ENCODE results near the gene ANXA11. TPM values are rescaled to one million over a fixed set of nuclear protein-coding genes. Genes with fewer than 3 reads are reported as not detected.

Gene ANXA11
- total and polyA plus RNA-seq, 5 donors from 2014 or later, result 252 to 316 (median 277) TPM

GRCh38 chr10:80200687-80201086, 4.7 kb downstream of the ANXA11 start:
- Mint-ChIP-seq H3K4me3 (peak overlapping the region; percentile 66 to 88 (median 82)), H3K4me1 (peaks cover 20 to 86% (median 64%) of the 10 kb centered on the region in 4 donors), H3K27me3 (no peaks in the 10 kb centered on the region), H3K27ac (peak overlapping the region; percentile 61 to 94 (median 82)), H3K9me3 (no peaks in the 10 kb centered on the region), H3K36me3 (peaks cover 24% of the 10 kb centered on the region)
- peaks cover 92% of the 10 kb centered on the region for H3K4me1 ChIP-seq (ENCODE audit: control insufficient read depth, insufficient read depth, low read length, poor library complexity, severe bottlenecking)
- H3K4me3 ChIP-seq (ENCODE audit: low read depth, low read length), result no peak overlapping the region
- ATAC-seq (ENCODE audit: low read depth in 2 of 2) (no peak), DNase-seq (no peak)
- no peaks in the 10 kb centered on the region for H3K27me3 ChIP-seq (ENCODE audit: control insufficient read depth, insufficient read depth, low read length)
- H3K36me3 ChIP-seq (ENCODE audit: control insufficient read depth, insufficient read depth, low read length), result peaks cover 13% of the 10 kb centered on the region
- no peak overlapping the region for H3K27ac ChIP-seq (ENCODE audit: insufficient read depth, low read length, poor library complexity, severe bottlenecking)
- H3K9me3 ChIP-seq (ENCODE audit: control insufficient read depth in 2 of 2, low read length in 2 of 2), result no peaks in the 10 kb centered on the region

DNA sequence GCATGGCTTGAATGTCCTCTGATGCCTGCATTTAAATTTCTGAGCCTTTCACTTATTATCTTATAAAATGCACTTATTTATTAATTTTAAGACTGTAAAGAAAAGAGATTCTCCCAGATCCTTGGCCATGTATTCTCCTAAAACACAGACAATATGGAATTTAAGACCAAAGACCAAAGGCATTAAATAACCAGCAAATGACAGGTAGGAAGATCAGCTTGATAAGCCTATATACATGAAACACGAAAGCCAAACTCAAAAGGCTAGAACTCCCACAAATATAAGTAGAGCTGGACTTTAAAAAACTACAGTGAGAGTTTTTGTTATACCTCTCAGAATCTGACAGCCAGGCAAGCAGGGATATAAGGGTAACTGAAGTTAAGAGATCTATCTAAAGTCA, 5.1 kb downstream of the ANXA11 start:
- Mint-ChIP-seq H3K27me3 (no peaks in the 10 kb centered on the region), H3K27ac (peak overlapping the region; percentile 61 to 94 (median 82)), H3K36me3 (peaks cover 24% of the 10 kb centered on the region), H3K4me1 (peaks cover 21 to 88% (median 67%) of the 10 kb centered on the region in 4 donors), H3K9me3 (no peaks in the 10 kb centered on the region), H3K4me3 (peak overlapping the region; percentile 66 to 88 (median 82))
- Histone ChIP-seq H3K36me3 (ENCODE audit: control insufficient read depth, insufficient read depth, low read length) (peaks cover 15% of the 10 kb centered on the region), H3K27me3 (ENCODE audit: control insufficient read depth, insufficient read depth, low read length) (no peaks in the 10 kb centered on the region), H3K4me3 (ENCODE audit: low read depth, low read length) (peak overlapping the region; percentile 32), H3K9me3 (ENCODE audit: control insufficient read depth in 2 of 2, low read length in 2 of 2) (no peaks in the 10 kb centered on the region), H3K27ac (ENCODE audit: insufficient read depth, low read length, poor library complexity, severe bottlenecking) (no peak overlapping the region), H3K4me1 (ENCODE audit: control insufficient read depth, insufficient read depth, low read length, poor library complexity, severe bottlenecking) (peaks cover 94% of the 10 kb centered on the region)
- DNase-seq (no peak), ATAC-seq (ENCODE audit: low read depth in 2 of 2) (no peak)

DNA sequence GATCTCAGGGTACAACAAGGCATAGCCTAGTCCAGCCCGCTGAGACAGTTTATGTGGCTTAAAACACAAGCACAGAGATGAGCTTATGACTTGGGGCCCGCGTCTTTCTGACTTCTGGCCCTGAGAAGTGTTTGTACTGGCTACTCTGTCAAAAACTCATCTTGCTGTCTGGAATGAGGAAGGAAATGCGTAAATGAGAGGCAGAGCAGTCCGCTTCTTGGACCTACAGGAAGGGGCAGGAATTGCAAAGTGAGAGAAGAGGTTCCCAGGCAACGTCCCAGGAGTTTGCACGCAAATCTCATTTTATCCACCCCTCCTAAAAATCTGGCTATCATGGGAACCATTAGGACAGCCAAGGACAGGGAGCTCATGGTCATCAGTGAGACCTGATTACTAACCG, 5.5 kb downstream of the ANXA11 start:
- H3K9me3 ChIP-seq (ENCODE audit: control insufficient read depth in 2 of 2, low read length in 2 of 2), result no peaks in the 10 kb centered on the region
- peaks cover 20% of the 10 kb centered on the region for H3K36me3 ChIP-seq (ENCODE audit: control insufficient read depth, insufficient read depth, low read length)
- H3K27ac ChIP-seq (ENCODE audit: insufficient read depth, low read length, poor library complexity, severe bottlenecking), result no peak overlapping the region
- H3K4me3 Mint-ChIP-seq, result peak overlapping the region in 1 of 4 donors; percentile 47
- H3K27me3 Mint-ChIP-seq, result no peaks in the 10 kb centered on the region
- H3K4me3 ChIP-seq (ENCODE audit: low read depth, low read length), result peak overlapping the region; percentile 32
- peaks cover 24% of the 10 kb centered on the region for H3K36me3 Mint-ChIP-seq
- ATAC-seq (ENCODE audit: low read depth in 2 of 2), result no peak
- H3K27me3 ChIP-seq (ENCODE audit: control insufficient read depth, insufficient read depth, low read length), result no peaks in the 10 kb centered on the region
- peak overlapping the region; percentile 66 to 82 (median 77) for H3K27ac Mint-ChIP-seq
- H3K4me1 ChIP-seq (ENCODE audit: control insufficient read depth, insufficient read depth, low read length, poor library complexity, severe bottlenecking), result peaks cover 98% of the 10 kb centered on the region
- DNase-seq, result no peak
- no peaks in the 10 kb centered on the region for H3K9me3 Mint-ChIP-seq
- H3K4me1 Mint-ChIP-seq, result peaks cover 21 to 92% (median 69%) of the 10 kb centered on the region in 4 donors

- Mint-ChIP-seq H3K27me3 (no peaks in the 10 kb centered on the region), H3K9me3 (no peaks in the 10 kb centered on the region), H3K27ac (peak overlapping the region; percentile 76 to 96 (median 82)), H3K36me3 (peaks cover 22% of the 10 kb centered on the region), H3K4me3 (peak overlapping the region in 3 of 4 donors; percentile 44 to 74 (median 64)), H3K4me1 (peaks cover 18 to 95% (median 74%) of the 10 kb centered on the region in 4 donors)
- no peak for ATAC-seq (ENCODE audit: low read depth in 2 of 2)
- Histone ChIP-seq H3K4me1 (ENCODE audit: control insufficient read depth, insufficient read depth, low read length, poor library complexity, severe bottlenecking) (peaks cover 97% of the 10 kb centered on the region), H3K4me3 (ENCODE audit: low read depth, low read length) (peak overlapping the region; percentile 41), H3K9me3 (ENCODE audit: control insufficient read depth in 2 of 2, low read length in 2 of 2) (no peaks in the 10 kb centered on the region), H3K27me3 (ENCODE audit: control insufficient read depth, insufficient read depth, low read length) (no peaks in the 10 kb centered on the region), H3K36me3 (ENCODE audit: control insufficient read depth, insufficient read depth, low read length) (peaks cover 23% of the 10 kb centered on the region), H3K27ac (ENCODE audit: insufficient read depth, low read length, poor library complexity, severe bottlenecking) (peak overlapping the region; percentile 25)
- no peak for DNase-seq
Observed at GRCh38 chr10:80197972-80198916, 7.1 kb downstream of the ANXA11 start.

GRCh38 chr10:80196950-80197315, 8.4 kb downstream of the ANXA11 start:
- Histone ChIP-seq H3K36me3 (ENCODE audit: control insufficient read depth, insufficient read depth, low read length) (peaks cover 23% of the 10 kb centered on the region), H3K4me3 (ENCODE audit: low read depth, low read length) (peak overlapping the region; percentile 59), H3K4me1 (ENCODE audit: control insufficient read depth, insufficient read depth, low read length, poor library complexity, severe bottlenecking) (peaks cover 92% of the 10 kb centered on the region), H3K27me3 (ENCODE audit: control insufficient read depth, insufficient read depth, low read length) (no peaks in the 10 kb centered on the region), H3K27ac (ENCODE audit: insufficient read depth, low read length, poor library complexity, severe bottlenecking) (peak overlapping the region; percentile 78), H3K9me3 (ENCODE audit: control insufficient read depth in 2 of 2, low read length in 2 of 2) (peaks cover 0 to 2% of the 10 kb centered on the region in 2 experiments)
- Mint-ChIP-seq H3K9me3 (peaks cover 0 to 2% (median 0%) of the 10 kb centered on the region in 7 donors), H3K36me3 (peaks cover 29% of the 10 kb centered on the region), H3K4me3 (peak overlapping the region; percentile 33 to 84 (median 72)), H3K27me3 (no peaks in the 10 kb centered on the region), H3K27ac (peak overlapping the region; percentile 82 to 96 (median 82)), H3K4me1 (peaks cover 25 to 93% (median 76%) of the 10 kb centered on the region in 4 donors)
- ATAC-seq (ENCODE audit: low read depth in 2 of 2), result no peak
- no peak for DNase-seq

GRCh38 chr10:80196270-80196949, 8.9 kb downstream of the ANXA11 start:
- no peaks in the 10 kb centered on the region for H3K27me3 Mint-ChIP-seq

GRCh38 chr10:80195046-80195574, 10.2 kb downstream of the ANXA11 start:
- peaks cover 0 to 2% of the 10 kb centered on the region in 2 experiments for H3K9me3 ChIP-seq (ENCODE audit: control insufficient read depth in 2 of 2, low read length in 2 of 2)
- H3K4me1 Mint-ChIP-seq, result peaks cover 20 to 84% (median 67%) of the 10 kb centered on the region in 4 donors
- H3K27ac ChIP-seq (ENCODE audit: insufficient read depth, low read length, poor library complexity, severe bottlenecking), result peak overlapping the region; percentile 78
- peaks cover 91% of the 10 kb centered on the region for H3K4me1 ChIP-seq (ENCODE audit: control insufficient read depth, insufficient read depth, low read length, poor library complexity, severe bottlenecking)
- peaks cover 16% of the 10 kb centered on the region for H3K36me3 Mint-ChIP-seq
- H3K27me3 ChIP-seq (ENCODE audit: control insufficient read depth, insufficient read depth, low read length), result no peaks in the 10 kb centered on the region
- H3K4me3 ChIP-seq (ENCODE audit: low read depth, low read length), result peak overlapping the region; percentile 40
- no peaks in the 10 kb centered on the region for H3K27me3 Mint-ChIP-seq
- DNase-seq (no peak), ATAC-seq (ENCODE audit: low read depth in 2 of 2) (no peak)
- peaks cover 21% of the 10 kb centered on the region for H3K36me3 ChIP-seq (ENCODE audit: control insufficient read depth, insufficient read depth, low read length)
- peak overlapping the region in 2 of 4 donors; percentile 33 to 67 for H3K4me3 Mint-ChIP-seq
- H3K27ac Mint-ChIP-seq, result peak overlapping the region; percentile 82 to 96 (median 82)
- H3K9me3 Mint-ChIP-seq, result peaks cover 0 to 2% (median 0%) of the 10 kb centered on the region in 7 donors

More at GRCh38 chr10:80196270-80196949, 8.9 kb downstream of the ANXA11 start:
- Mint-ChIP-seq H3K36me3 (peaks cover 26% of the 10 kb centered on the region), H3K4me1 (peaks cover 25 to 93% (median 76%) of the 10 kb centered on the region in 4 donors), H3K4me3 (peak overlapping the region; percentile 33 to 78 (median 72)), H3K9me3 (peaks cover 0 to 2% (median 0%) of the 10 kb centered on the region in 7 donors), H3K27ac (peak overlapping the region; percentile 82 to 96 (median 82))
- peaks cover 92% of the 10 kb centered on the region for H3K4me1 ChIP-seq (ENCODE audit: control insufficient read depth, insufficient read depth, low read length, poor library complexity, severe bottlenecking)
- H3K9me3 ChIP-seq (ENCODE audit: control insufficient read depth in 2 of 2, low read length in 2 of 2), result peaks cover 0 to 2% of the 10 kb centered on the region in 2 experiments
- peaks cover 26% of the 10 kb centered on the region for H3K36me3 ChIP-seq (ENCODE audit: control insufficient read depth, insufficient read depth, low read length)
- peak; percentile 99 for ATAC-seq (ENCODE audit: low read depth in 2 of 2)
- peak; percentile 48 to 91 (median 57) for DNase-seq
- no peaks in the 10 kb centered on the region for H3K27me3 ChIP-seq (ENCODE audit: control insufficient read depth, insufficient read depth, low read length)
- peak overlapping the region; percentile 59 for H3K4me3 ChIP-seq (ENCODE audit: low read depth, low read length)
- H3K27ac ChIP-seq (ENCODE audit: insufficient read depth, low read length, poor library complexity, severe bottlenecking), result peak overlapping the region; percentile 78

All from CD4-positive, CD25-positive, alpha-beta regulatory T cell (primary cell).